IMR-90 (cell line): ENCODE data around the gene ZNF512B.

Experiments
- BHLHE40 ChIP-seq: fragments of 150-350 bp; IDR thresholded peaks from 2 replicates; pipeline ENCODE4 v1.6.1; 2016; ENCODE audit warnings: mild to moderate bottlenecking, low read depth, low read length
- CEBPB ChIP-seq: IDR thresholded peaks from 2 replicates; pipeline ENCODE4 v1.6.1; 2012; ENCODE audit warnings: low read depth, low read length, improper control_type of control experiment
- CHD1 ChIP-seq: IDR thresholded peaks from 2 replicates; pipeline ENCODE4 v1.6.1; 2012; ENCODE audit warnings: low read depth, low read length, improper control_type of control experiment
- MAZ ChIP-seq: IDR thresholded peaks from 2 replicates; pipeline ENCODE4 v1.6.1; 2012; ENCODE audit warnings: low read depth, mild to moderate bottlenecking, low read length, improper control_type of control experiment, moderate library complexity, borderline replicate concordance
- POLR2A ChIP-seq: IDR thresholded peaks from 2 replicates; pipeline ENCODE4 v1.6.1; 2012; ENCODE audit warnings: mild to moderate bottlenecking, low read depth, low read length
- RFX5 ChIP-seq: IDR thresholded peaks from 2 replicates; pipeline ENCODE4 v1.8.0; 2012; ENCODE audit warnings: low read depth, mild to moderate bottlenecking, low read length, moderate library complexity
- USF2 ChIP-seq: fragments of 150-350 bp; IDR thresholded peaks from 2 replicates; pipeline ENCODE4 v1.6.1; 2017; ENCODE audit warnings: mild to moderate bottlenecking, antibody characterized with exemption, low read length, low read depth
- TF ChIP-seq, protein P1 (sequence below): conservative IDR thresholded peaks from 2 replicates; pipeline ENCODE4 v1.5.1; 2012; ENCODE audit warnings: mild to moderate bottlenecking, low read depth, low read length, improper control_type of control experiment

DNA sequence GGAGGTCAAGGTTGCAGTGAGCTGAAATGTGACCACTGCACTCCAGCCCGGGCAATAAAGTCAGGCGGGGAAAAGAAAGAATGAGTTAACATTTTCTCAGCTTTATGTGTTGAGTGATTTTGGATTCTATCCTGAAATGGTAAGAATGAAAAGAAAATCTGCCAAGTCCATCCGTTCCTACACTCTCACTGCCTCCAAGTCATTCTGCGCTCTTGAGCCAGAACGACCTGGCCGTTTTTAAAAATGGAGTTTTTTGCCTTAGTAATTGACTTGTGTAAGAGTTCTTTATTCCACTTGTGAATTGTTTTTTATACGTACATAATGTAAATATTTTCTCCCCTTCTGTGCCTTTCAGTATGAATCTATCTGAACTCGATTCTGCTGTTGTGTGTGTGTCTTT is 46.1 kb downstream of the ZNF512B start:
- TF ChIP-seq, protein P1, sequence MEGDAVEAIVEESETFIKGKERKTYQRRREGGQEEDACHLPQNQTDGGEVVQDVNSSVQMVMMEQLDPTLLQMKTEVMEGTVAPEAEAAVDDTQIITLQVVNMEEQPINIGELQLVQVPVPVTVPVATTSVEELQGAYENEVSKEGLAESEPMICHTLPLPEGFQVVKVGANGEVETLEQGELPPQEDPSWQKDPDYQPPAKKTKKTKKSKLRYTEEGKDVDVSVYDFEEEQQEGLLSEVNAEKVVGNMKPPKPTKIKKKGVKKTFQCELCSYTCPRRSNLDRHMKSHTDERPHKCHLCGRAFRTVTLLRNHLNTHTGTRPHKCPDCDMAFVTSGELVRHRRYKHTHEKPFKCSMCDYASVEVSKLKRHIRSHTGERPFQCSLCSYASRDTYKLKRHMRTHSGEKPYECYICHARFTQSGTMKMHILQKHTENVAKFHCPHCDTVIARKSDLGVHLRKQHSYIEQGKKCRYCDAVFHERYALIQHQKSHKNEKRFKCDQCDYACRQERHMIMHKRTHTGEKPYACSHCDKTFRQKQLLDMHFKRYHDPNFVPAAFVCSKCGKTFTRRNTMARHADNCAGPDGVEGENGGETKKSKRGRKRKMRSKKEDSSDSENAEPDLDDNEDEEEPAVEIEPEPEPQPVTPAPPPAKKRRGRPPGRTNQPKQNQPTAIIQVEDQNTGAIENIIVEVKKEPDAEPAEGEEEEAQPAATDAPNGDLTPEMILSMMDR, result no peak
- no peak for TF ChIP-seq USF2
- no peak for TF ChIP-seq MAZ
- no peak for TF ChIP-seq POLR2A
- no peak for TF ChIP-seq CEBPB
- TF ChIP-seq CHD1, result no peak
- no peak for TF ChIP-seq RFX5
- TF ChIP-seq BHLHE40, result no peak
